Kidney epithelial cell (primary cell): Measurements from ENCODE around the gene CSNK1G2. TPM values are rescaled to one million over a fixed set of nuclear protein-coding genes. Genes with fewer than 3 reads are reported as not detected.

Experiments
- DNase-seq: peaks from one replicate; pipeline ENCODE4 v3.0.0-alpha.2; 2010; ENCODE audit warnings: low read depth
- H3K27me3 ChIP-seq: 2 replicates; pipeline ENCODE4 v1.6.0; 2011; ENCODE audit warnings: low read length; ENCODE audit not compliant: control insufficient read depth, insufficient read depth
- H3K36me3 ChIP-seq: 2 replicates; pipeline ENCODE4 v1.5.1; 2011; ENCODE audit warnings: low read length; ENCODE audit not compliant: control insufficient read depth, insufficient read depth
- H3K4me3 ChIP-seq: 2 replicates; pipeline ENCODE4 v1.5.1; 2011; ENCODE audit warnings: low read depth, mild to moderate bottlenecking, control low read depth, low read length
- total RNA-seq: library from RNA; depleted of rRNA; stranded (reverse); fragments of >200 nt; gene quantifications from 2 replicates; pipeline ENCODE4 v1.2.3, GENCODE V29; 2015
- TF ChIP-seq, protein P1 (sequence below): IDR thresholded peaks from 2 replicates; pipeline ENCODE4 v1.5.1; 2011; ENCODE audit warnings: mild to moderate bottlenecking, moderate library complexity, low read length, control low read depth, inconsistent platforms; ENCODE audit not compliant: insufficient read depth, poor library complexity, severe bottlenecking

Gene CSNK1G2
- total RNA-seq, 1 donor from 2014 or later: 105 TPM

- TF ChIP-seq, protein P1, sequence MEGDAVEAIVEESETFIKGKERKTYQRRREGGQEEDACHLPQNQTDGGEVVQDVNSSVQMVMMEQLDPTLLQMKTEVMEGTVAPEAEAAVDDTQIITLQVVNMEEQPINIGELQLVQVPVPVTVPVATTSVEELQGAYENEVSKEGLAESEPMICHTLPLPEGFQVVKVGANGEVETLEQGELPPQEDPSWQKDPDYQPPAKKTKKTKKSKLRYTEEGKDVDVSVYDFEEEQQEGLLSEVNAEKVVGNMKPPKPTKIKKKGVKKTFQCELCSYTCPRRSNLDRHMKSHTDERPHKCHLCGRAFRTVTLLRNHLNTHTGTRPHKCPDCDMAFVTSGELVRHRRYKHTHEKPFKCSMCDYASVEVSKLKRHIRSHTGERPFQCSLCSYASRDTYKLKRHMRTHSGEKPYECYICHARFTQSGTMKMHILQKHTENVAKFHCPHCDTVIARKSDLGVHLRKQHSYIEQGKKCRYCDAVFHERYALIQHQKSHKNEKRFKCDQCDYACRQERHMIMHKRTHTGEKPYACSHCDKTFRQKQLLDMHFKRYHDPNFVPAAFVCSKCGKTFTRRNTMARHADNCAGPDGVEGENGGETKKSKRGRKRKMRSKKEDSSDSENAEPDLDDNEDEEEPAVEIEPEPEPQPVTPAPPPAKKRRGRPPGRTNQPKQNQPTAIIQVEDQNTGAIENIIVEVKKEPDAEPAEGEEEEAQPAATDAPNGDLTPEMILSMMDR: no peak
- no peak for DNase-seq
- H3K4me3 ChIP-seq: no peak overlapping the region
- no peaks in the 10 kb centered on the region for H3K36me3 ChIP-seq
- no peaks in the 10 kb centered on the region for H3K27me3 ChIP-seq
Measured at GRCh38 chr19:1913781-1914577, 27.0 kb upstream of the CSNK1G2 start.

GRCh38 chr19:1914826-1915341, 26.1 kb upstream of the CSNK1G2 start:
- TF ChIP-seq, protein P1: no peak
- no peaks in the 10 kb centered on the region for H3K36me3 ChIP-seq
- H3K27me3 ChIP-seq: no peaks in the 10 kb centered on the region
- H3K4me3 ChIP-seq: no peak overlapping the region
- no peak for DNase-seq

DNA sequence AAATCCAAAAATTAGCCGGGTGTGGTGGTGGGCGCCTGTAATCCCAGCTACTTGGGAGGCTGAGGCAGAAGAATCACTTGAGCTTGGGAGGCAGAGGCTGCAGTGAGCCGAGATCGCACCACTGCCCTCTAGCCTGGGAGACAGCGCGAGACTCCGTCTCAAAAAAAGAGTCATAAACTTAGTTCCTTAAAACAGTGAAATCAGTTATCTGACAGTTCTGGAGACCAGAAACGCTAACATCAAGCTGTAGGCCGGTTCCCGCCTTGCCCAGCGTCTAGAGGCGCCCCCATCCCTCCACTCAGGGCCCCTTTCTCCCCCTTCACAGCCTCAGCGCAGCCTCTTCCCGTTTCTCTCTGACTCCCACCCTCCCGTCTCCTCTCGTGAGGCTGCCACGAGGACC, 23.8 kb upstream of the CSNK1G2 start:
- Histone ChIP-seq H3K27me3 (no peaks in the 10 kb centered on the region), H3K36me3 (no peaks in the 10 kb centered on the region), H3K4me3 (no peak overlapping the region)
- TF ChIP-seq, protein P1: no peak
- DNase-seq: no peak

- DNase-seq: no peak
- Histone ChIP-seq H3K36me3 (peaks cover 2% of the 10 kb centered on the region), H3K27me3 (no peaks in the 10 kb centered on the region), H3K4me3 (no peak overlapping the region)
- TF ChIP-seq, protein P1: no peak
Measured at GRCh38 chr19:1917926-1918325, 23.0 kb upstream of the CSNK1G2 start.

DNA sequence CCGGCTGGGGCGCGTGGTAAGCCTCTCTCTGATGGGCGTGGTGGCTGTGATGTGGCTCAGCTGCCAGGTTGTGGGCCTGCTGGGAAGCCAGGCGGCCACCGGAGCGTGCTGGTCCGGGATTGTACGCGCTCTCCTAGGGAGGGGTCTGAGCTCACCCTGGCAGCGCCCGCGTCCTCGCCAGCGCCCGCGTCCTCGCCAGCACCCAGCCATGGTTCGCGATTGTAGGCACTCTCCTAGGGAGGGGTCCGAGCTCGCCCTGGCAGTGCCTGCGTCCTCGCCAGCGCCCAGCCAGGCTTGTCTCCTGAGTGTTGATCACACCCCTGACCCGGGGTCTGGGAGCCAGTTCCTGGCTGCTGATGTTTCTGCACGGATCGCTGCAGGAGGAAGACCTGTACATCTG, 22.0 kb upstream of the CSNK1G2 start:
- Histone ChIP-seq H3K36me3 (peaks cover 3% of the 10 kb centered on the region), H3K27me3 (no peaks in the 10 kb centered on the region), H3K4me3 (no peak overlapping the region)
- TF ChIP-seq, protein P1: no peak
- DNase-seq: no peak
